Astrocyte of the cerebellum (primary cell): ENCODE measurements around the gene USP10.

Experiments
- DNase-seq: peaks from one replicate; pipeline ENCODE4 v3.0.0-alpha.2; 2011; ENCODE audit warnings: low read depth
- H3K4me3 ChIP-seq: 2 replicates; pipeline ENCODE4 v1.5.1; 2011; ENCODE audit warnings: mild to moderate bottlenecking, low read depth, low read length, moderate library complexity
- in situ Hi-C: cut with HindIII; loops from 2 replicates; pipeline ENCODE4 v1.10.0; 2017; ENCODE audit warnings: low sequenced_read_pairs
- TF ChIP-seq, protein P1 (sequence below): IDR thresholded peaks from 2 replicates; pipeline ENCODE4 v1.5.1; 2012; ENCODE audit warnings: low read length, low read depth, moderate library complexity, mild to moderate bottlenecking; ENCODE audit errors: missing control alignments

USP10 gene

DNA sequence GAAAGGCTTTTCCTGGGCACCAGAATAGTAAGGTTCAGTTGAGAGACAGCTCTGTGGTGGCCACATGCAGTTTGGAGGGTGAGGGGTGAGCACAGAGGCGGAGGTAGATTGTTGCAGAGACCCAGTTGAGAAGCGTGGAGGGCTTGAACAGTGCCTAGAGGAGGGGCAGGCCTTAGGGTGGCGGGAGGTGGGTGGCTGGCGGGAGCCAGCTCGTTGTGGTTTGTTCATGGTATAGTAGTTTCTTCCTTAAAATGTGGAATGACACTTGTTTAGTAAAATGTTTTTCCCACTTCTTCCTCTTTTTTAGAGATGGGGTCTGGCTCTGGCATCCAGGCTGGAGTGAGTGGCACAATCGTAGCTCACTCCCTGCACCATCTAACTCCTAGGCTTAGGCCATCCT lies 14.2 kb downstream of the USP10 start:
- in situ Hi-C loops, result no loop called here
- TF ChIP-seq, protein P1, sequence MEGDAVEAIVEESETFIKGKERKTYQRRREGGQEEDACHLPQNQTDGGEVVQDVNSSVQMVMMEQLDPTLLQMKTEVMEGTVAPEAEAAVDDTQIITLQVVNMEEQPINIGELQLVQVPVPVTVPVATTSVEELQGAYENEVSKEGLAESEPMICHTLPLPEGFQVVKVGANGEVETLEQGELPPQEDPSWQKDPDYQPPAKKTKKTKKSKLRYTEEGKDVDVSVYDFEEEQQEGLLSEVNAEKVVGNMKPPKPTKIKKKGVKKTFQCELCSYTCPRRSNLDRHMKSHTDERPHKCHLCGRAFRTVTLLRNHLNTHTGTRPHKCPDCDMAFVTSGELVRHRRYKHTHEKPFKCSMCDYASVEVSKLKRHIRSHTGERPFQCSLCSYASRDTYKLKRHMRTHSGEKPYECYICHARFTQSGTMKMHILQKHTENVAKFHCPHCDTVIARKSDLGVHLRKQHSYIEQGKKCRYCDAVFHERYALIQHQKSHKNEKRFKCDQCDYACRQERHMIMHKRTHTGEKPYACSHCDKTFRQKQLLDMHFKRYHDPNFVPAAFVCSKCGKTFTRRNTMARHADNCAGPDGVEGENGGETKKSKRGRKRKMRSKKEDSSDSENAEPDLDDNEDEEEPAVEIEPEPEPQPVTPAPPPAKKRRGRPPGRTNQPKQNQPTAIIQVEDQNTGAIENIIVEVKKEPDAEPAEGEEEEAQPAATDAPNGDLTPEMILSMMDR, result no peak
- H3K4me3 ChIP-seq, result no peak overlapping the region
- no peak for DNase-seq

DNA sequence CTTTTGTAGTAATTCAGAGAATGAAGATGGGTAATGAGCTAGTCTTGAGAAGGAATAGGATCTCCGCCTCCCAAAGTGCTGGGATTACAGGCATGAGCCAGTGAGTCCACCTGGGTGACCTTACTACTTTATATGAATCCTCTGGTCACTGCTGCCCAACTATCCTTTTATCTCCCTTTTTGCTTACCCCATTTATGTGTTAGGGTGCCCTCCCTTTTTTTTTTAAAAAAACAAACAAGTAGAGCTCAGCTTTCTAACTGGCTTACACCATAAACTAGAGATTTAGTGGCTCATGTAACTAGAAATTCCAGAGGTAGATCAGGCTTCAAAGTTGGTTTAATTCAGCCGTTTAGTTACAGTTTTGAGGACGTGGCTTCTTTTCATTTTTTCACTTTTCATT lies 15.6 kb downstream of the USP10 start:
- H3K4me3 ChIP-seq, result no peak overlapping the region
- DNase-seq, result no peak
- TF ChIP-seq, protein P1, result no peak
- in situ Hi-C loops, result no loop called here

DNA sequence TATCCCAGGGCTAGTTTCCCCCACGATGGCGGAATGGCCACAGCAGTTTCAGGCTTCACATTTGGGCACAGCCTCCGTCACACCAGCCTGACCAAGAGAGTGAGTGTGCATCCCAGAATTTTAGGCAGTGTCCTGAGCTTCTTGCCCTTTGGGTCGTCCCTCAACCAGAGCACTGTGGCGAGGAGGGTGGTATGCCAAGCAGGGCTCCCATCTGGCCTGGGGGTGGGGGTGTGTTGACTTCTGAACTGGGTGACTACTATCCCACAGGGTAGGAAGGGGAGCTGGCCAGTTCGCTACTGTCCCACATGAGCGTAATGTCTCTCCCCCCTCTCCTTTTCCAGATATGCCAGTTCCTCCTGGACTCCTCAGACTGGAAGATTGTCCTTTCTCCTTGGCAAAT lies 16.1 kb downstream of the USP10 start:
- no peak for DNase-seq
- in situ Hi-C loops, result no loop called here

DNA sequence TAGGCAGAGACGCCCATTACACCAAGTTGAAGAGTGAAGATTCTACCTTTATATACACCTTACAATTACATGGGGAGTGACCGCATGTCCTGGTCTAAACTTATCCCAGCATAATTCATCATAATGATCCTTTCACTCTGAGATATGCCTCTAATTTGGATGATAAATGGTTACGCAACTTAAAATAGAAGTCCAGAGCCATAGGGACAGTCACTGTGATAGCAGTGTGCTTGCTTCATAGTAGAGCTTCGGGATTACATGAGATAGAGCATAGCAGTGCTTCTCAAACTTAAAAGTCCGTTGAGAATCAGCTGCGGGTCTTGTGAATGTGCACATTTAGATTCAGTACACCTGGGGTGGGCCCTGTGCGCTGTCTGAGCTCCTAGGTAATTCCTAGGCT lies 16.9 kb downstream of the USP10 start:
- TF ChIP-seq, protein P1, result no peak
- no peak overlapping the region for H3K4me3 ChIP-seq
- DNase-seq, result no peak
- in situ Hi-C loops, result no loop called here

More for the DNA sequence above, 16.1 kb downstream of the USP10 start:
- TF ChIP-seq, protein P1, result no peak
- H3K4me3 ChIP-seq, result no peak overlapping the region

DNA sequence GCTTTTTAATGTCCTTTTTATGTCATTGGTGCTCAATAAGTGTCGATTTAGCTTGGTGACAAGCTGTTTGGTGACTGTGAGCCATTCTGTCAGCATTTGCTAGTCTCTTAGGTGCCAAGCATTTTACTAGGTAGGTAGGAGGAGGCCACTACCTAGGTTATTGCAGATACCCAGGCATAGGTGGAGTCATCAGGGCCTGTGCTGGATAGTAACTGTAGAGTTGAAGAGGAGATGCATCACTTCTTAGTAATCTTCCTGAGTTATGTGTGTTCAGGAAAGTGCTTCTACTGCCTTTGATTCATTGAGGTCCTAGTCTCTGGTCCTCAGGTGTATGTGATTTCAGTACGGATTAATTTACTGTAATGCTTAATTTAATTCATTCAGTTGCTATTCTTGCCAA lies 17.7 kb downstream of the USP10 start:
- no peak for DNase-seq
- TF ChIP-seq, protein P1, result no peak
- in situ Hi-C loops, result no loop called here
- H3K4me3 ChIP-seq, result no peak overlapping the region

DNA sequence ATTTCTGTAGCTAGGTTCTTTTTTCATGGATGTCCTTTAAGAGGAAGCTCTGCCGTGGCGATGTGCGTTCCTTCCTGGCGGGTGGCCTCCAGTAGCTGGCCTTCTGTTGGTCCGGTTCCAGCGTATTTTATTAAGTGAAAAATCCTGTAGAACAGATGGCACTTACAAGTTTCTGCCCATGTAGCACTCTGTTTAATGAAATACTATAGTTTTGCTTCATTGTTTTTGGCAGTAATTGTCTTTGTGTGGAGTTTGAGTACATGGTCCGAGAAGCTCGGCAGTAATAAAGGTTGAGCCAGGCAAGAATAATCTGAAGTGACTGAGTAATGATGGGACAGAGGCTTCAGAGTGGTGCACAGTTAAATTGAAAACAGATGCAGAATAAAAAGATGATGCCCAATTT lies 20.4 kb downstream of the USP10 start:
- TF ChIP-seq, protein P1, result no peak
- no peak overlapping the region for H3K4me3 ChIP-seq
- in situ Hi-C loops, result no loop called here
- peak; percentile 48 for DNase-seq

DNA sequence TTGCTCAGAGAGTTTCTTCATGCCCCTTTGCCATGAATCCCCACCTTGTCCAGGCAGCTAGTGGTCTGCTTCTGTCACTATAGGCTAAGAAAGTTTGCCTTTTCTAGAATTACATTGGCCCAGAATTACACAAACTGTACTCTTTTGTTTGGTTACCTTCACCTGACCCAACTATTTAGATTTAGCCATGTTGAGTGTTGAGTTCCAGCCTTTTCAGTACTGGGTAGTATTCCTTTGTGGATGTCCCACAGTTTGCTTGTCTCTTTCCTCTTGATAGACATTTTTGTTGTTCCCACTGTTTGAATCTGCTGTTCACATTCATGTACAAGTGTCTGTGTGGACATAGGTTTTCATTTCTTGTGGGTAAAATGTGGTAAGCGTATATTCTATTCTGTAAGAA lies 22.3 kb downstream of the USP10 start:
- no peak for DNase-seq
- TF ChIP-seq, protein P1, result no peak
- in situ Hi-C loops, result no loop called here
- no peak overlapping the region for H3K4me3 ChIP-seq
